ENCODE measurements around the gene HEPHL1.

HEPHL1 gene

DNA sequence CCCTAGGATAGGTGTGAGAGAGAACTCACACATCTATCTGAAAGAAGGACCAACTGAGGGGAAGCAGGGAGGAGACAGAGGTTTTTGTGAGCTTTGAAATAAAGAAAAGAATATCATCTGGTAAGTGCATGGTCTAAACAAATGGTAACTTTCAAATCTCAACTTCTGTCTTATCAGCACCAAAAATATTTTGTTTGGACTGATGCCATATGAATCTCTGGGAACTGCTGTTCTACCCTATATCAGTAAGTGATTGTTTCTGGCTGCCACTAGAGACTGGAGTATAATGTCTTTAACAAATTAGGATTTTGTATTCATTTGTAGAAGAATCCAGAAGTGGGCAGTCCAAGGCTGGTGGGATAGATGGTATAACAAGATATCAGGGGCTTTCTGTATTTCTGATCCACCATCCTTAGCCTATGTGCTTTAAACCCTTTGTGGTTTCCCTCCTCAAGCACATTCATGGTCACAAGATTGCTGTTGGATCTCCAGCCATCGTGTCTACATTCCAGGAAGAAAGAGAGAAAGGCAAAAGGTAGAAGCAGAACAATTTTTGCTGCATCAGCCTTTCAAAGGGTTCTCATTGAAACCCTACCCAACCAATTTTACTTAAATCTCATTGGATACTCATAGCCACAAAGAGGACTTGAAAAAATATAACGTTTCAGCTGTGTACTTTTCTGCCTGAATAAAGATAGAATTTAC, 4.7 kb downstream of the HEPHL1 start:
- no peak for DNase-seq

DNA sequence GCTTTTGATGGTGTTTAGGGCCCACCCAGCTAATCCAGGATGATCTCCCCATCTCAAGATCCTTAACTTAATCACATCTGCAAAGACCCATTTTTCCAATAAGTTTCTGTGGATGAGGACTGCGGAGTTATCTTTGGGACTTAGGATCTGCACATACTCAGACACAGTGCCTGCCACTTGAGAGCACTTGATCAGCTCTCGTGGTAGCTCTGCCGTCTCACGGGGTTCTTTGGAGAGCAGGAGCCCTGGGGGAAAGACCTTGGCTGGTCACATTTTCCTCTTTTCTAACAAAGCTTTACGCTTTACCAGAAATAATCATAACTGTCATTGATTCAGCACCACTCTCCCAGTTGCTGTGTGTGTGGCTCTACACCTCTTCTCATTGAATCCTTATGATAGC, 6.1 kb downstream of the HEPHL1 start:
- DNase-seq, result no peak

DNA sequence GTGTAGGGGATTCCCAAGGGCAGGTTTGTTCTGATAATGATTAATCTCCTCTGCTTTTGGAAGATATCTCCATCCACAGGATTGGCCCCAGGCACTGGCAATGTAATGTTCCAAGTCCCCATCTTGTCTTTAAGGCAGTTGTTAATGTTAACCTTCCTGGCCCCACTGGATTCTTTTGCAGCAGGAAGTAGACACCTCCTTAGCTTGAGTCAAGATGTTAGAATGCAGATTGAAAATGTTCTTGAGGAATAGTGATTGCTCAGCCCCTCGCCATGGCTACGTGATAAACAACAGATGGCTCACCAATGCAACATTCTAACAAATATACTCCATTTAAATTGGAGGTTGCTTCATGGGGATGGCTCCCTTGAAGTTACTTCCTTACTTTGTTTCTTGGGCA, 7.3 kb downstream of the HEPHL1 start:
- DNase-seq, result peak; percentile 8

DNA sequence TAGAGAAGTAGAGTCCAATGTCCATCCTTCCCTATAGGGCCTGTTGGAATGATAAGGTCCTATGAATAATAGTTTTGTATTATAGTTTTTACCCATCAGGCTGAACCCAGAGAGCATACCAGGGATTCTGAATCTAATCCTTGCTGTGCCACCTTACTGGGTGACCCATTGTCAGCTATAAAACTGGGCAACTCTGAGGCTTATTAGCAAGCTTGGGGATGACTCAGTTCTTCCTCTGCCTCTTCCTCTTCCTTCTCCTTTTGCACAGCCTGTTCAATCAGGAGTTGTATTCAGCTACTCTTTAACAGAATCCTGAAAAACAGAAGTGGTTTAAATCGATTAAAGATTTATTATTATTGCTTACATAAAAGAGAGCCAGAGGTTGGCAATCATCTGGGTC, 8.9 kb downstream of the HEPHL1 start:
- DNase-seq, result no peak

DNA sequence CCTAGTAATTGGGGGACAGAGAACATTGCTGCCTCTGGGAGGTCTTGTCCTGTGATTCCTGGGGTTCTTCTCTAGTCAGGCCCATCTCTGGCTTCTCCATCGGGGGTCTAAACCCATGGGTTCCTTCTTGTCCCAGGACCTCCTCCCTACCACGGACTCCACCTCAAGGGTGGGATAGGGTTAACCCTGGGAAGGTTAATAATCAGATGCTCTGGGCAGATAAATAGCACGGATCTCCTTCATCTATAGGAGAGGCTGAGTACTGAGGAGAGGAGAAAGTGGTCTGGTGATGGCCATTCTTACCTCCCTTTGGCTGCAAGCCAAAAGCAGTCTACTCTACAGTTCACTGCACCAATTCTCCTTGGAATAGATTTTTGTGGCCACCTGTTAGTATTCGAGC, 10.5 kb downstream of the HEPHL1 start:
- no peak for DNase-seq

DNA sequence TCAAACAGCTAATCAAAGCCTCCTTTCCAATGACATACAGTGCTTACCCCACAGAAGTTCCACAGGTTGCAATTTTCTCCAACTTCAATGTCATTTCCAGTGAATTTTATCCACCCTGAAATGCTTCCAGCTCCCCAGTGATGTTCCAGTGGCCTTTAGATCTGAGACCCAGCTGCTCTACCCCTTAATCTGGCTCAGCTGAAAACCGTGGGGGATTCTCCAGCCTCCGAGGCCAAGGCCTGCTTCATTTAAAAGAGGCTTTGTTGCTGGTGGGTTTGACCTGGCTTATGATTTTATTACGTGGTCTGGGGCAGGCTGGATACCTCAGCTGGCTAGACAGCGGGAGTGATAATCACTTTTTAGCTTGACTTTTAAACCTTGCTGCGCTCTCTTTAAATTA, 10.9 kb downstream of the HEPHL1 start:
- no peak for DNase-seq

DNA sequence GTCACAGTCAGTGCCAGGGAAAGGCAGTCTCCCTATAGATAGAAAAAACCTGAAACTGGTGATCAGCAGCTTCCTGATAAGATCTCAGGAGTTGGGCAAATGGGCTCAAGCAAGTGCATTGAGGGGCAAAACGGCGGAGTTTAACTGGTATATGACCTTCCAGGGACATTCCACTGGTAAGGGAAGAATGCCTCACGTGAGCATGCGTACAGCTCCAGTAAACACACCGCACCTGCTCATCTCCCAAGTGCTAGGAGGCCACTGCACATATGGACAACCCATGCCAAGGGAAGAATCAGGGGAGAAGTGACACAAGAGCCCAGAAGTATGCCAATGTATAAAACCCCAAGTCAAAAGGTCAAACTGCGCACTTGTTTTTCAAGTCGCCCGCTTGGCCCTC, 11.6 kb downstream of the HEPHL1 start:
- DNase-seq, result no peak

DNA sequence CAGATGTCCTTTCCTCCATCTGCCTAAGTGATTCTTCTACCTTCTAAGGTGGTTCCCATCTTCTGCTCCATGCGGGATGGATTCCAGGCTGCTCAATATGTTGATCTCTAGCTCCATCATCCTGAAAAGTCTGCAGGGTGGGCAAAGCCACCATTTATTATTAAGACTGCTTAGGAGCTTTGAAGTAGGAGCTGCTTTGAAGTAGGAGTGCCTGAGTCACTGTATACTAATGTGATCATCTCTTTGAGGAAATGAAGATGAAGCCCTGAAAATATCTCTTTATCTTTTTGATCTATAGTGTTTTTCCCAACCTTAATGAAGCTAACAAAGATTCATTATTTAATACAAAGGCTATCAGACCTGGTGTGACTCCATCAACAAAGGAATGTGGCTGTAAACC, 13.1 kb downstream of the HEPHL1 start:
- DNase-seq, result no peak

DNA sequence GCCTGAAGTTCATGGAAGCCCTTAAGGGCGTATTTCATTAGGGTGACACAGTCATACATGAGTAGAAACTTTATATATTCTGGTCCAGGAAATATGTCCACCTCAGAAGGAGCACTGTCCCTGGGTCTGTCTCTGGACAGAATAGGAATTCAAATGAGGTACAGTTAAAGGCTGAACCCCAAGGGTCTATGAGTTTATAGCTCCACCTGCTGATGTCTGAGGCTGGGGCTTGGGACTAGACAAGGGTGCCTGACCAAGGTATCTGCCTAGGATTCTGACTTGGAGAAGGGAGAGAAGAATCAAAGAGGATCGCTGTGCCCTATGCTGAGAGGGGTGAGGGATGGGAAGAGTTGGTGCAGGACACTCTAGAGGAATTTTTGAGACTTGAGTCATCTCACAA, 14.9 kb downstream of the HEPHL1 start:
- no peak for DNase-seq

DNA sequence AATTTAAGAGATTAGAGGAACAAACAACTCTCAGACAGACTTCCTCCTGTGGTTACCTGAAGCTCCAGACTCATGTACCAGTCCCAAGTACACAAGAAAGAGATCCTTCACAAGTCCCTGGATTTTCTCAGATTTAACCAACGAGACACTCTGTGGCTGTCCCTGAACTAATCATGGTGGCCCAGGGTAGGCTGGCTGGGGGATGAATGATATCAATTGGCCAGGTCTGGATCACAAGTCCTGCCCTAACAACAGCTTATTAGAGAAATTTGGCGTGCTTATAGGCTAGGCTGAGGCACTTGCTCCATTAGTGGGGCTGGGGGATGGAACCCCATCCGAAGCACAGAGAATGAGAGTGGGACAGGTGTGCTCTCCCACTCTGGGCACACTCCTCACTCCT, 22.1 kb downstream of the HEPHL1 start:
- DNase-seq, result no peak

DNA sequence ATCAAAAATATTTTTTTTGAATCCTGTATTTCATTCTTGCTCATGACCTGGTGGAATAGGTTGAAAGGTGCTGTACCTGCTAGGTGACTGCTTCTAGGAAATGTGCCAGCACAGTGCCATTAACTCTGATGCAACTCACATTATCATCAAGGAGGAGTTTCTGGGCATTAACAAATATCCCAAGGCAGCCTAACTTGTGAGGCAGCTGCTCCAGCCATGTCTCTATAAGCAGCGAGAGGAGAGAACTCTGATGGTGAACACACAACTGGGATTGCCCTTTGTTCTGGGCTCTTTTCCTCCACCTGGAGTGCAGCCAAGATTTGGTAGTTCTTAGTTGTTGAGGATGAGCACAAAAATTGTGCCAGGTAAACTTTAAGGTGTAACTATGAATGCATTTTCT, 25.6 kb downstream of the HEPHL1 start:
- no peak for DNase-seq

DNA sequence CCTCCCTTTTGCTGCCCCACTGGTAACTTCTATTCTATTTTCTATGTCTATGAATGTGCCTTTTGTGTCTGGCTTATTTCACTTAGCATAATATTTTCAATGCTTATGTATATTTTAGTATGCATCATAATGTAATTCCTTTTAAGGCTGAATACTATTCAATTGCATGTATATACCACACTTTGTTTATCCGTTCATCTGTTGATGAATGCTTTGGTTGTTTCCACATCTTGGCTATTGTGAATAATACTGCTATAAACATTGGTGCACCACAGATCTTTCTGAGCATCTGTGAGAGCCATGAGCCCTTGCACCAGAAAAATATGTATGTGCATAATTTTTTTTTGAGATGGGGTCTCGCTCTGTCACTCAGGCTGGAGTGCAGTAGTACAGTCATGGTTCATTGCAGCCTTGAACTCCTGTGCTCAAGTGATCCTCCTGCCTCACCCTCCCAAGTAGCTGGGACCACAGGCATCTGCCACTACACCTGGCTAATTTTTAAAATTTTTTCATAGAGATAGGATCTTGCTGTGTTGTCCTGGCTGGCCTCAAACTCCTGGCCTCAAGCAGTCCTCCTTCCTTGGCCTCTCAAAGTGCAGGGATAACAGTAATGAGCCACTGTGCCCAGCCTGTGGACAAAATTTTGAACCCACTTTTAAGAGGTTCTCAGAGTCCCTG, 27.0 kb downstream of the HEPHL1 start:
- DNase-seq, result no peak

DNA sequence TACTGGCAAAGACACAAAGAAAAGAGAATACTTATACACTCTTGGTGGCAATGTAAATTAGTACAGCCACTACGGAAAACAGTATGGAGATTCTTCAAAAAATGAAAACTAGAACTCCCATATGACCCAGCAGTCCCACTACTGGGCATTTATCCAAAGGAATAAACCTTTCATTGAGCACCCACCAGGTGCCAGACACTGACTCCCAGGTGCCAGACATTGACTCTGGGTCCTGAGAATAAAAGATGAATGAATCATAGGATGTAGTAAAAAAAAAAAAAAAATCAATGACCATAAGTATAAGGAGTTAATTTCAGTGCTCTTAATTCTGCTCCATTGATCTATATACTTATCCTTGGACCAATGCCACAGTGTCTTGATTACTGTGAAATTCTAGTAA, 28.2 kb downstream of the HEPHL1 start:
- DNase-seq, result no peak

DNA sequence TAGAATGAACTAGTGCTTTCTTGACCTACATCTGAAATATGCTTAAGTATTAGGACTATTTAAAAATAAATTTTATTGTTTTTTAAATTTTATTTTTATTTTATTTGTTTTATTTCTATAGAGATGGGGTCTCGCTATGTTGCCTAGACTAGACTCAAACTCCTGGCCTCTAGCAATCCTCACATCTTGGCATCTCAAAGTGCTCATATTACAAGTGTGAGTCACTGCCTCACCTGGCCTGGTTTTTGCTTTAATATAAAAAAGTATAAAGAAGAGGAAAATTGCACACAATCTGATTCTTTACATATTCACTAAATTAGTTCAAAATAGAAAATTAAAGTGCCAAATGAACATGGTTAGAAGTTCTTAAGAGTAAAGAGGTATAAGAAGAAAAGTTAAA, 37.5 kb downstream of the HEPHL1 start:
- DNase-seq, result no peak

DNA sequence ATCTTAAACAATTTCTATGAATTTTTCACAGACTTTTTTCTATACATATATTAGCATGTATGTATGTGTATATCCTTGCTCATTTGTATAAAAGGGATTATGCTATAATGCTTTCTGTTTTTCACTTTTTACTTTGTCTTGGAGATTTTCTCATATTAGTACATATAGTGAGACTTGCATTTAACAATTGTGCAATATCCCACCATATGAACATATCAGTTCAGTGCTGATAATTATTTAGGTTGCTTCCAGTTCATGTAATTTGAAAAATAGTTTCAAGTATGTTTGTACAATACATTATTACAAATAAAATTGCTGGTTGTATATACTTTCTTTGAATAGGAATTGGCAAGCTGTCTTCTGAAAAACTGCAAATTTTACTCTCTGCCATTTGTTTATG, 37.9 kb downstream of the HEPHL1 start:
- DNase-seq, result no peak

DNA sequence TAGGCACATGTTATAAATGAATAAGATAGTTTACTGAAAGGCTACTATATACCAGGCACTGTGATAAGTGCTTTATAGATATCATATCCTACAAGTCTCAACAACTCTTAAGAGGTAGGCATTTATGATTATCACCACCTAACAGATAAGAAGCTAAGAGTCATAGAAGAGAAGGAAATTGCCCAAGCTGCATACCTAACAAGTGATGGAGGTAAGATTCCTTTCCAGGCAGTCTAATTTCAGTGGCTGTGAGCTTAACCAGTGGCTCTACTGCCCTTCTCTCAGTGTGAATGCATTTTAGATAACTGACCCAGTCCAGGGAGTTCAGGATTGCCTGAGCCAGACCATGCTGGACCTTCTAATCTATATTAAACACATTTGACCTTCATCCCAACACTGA, 39.2 kb downstream of the HEPHL1 start:
- DNase-seq, result no peak

DNA sequence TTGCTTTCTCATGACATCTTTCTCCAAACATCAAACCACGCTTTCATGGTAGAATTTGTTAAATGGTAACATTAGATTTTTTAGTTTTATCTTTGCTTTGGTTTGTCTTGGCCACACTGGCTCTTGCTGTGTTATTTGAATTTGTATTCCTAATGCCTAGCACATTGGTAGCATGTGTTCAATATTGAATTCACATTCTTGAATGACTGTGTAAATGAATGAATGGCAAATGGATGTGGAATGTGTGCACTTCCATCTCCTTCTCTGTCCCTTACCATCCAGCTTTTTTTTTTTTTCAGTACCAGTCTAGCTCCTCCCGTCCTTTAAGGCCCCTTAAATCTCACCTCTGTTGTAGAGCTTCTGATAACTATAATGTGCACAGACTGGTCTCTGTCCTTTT, 41.2 kb downstream of the HEPHL1 start:
- DNase-seq, result no peak

DNA sequence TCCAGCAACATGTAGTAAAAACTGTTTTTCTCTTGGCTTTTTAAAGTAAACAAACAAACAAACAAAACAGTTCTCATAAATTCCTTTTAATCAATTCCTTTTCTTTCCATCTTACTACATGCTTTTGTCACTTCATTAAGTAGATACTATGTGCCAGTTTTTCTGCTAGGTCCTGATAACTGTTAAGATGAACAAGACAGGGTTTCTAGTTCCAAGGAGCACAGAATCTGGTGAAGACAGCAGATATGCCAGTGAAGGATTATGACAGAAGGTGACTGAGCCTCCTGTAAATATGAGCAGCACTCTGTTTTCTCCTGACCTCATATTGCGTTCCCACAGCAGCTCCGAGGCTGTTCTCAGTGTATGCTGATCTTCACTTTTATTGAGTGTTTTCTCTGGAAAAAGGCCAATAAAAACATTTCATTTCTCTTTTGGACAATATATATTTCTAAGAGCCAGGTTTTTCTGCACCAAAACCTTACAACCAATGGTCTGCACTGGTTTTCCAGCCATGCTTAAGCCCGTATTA, 45.8 kb downstream of the HEPHL1 start:
- no peak for DNase-seq

DNA sequence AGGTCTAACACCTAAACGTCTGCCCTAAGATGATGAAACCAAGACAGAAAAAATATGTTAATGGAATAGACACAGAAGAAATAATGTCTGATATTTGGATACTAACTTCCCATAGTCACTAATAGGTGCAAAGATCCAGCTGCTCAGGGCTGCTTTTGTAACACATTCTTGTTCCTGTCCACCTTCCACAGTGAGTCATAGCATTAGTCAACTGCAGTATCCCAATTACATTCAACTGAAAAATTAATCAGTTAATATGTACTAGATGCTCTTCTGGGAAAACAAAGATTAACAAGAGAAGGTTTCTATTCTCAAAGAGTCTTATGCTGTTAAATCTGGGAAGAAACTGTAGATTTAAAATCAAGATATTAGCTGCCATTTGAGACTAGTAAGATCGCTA, 47.6 kb downstream of the HEPHL1 start:
- DNase-seq, result no peak

DNA sequence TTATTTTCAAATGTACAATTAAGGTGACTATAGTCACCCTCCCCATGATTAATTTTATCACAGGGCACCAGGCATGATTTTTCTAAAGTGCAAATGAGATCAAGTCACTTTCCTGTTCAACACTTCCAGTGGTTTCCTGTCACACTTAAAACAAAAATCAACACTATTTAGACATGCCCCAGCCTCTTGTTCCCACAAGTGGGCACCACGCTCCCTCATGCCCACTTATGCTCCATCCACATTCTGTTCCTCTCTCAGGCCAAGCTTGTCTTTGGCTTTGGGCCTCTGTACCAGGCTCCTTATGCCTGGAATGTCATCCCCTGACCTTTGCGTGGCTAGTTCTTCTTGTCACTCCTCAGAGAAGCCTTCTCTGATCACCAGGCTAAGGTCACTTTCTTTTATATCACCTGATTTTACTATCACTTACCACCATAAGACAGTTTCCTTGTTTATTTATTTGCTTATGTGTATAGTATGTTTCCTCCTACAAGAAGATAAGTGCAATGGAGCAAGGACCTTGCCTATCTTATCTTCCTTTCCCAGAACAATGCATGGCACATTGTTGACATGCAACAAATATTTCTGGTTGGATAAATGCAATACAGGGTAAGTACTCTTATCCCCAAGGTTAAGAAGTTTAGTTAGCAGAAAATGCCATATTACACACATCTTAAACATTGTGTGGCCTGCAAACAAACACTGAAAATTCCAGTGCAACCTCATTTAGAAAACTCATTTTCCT, 56.6 kb downstream of the HEPHL1 start:
- no peak for DNase-seq

DNA sequence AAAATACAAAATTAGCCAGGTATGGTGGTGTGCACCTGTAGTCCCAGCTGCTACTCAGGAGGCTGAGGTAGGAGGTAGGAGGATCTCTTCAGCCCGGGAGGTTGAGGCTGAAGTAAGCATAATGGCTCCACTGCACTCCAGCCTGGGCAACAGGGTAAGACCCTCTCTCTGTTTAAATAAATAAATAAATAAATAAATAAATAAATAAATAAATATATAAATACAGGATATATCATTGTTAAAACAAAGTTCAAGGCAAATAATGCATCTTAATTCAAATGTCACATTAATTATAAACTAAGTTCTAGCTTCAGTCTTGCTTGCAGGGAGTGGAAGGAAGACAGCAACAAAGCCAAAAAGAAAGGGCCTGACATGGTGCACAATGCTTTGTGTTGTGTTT, 63.0 kb downstream of the HEPHL1 start:
- no peak for DNase-seq

DNA sequence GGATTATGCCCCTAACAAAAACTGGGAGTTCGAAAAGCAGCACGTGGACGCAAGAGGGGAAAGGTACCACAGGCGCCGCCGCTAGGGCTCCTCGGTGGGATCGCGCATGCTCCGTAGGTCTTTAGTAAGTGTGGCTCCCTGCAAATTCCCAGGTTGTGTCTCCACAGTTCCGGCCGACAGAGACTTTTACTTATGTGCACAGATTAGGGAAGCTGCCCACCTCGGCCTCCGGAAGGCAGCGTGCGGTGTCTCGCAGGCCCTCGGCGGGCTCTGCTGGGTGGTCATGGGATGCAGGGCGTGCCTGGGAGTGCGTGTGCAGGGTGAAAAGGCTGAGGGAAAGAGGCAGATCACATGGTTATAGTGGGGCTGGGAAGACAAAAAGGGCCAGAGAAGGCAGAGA, 67.8 kb downstream of the HEPHL1 start:
- no peak for DNase-seq

DNA sequence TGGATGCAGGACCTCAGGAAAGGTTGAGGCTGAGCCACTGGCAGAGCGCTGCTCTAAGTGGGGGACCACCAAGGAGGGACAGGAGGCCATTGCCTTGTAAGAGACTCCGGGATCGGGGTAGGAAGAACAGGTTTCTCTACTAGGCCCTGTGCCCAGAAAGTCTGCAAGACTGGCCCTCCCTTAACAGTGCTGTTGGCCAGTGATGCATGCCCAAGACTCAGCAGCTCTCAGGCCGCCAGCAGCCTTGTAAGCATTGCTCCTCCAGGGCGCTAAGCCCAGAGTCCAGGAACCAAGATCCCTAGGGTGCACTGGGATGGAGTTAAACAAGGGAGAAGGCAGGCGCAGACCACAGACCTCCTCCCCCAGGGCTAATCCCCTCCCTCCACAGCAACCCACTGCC, 68.2 kb downstream of the HEPHL1 start:
- no peak for DNase-seq

DNA sequence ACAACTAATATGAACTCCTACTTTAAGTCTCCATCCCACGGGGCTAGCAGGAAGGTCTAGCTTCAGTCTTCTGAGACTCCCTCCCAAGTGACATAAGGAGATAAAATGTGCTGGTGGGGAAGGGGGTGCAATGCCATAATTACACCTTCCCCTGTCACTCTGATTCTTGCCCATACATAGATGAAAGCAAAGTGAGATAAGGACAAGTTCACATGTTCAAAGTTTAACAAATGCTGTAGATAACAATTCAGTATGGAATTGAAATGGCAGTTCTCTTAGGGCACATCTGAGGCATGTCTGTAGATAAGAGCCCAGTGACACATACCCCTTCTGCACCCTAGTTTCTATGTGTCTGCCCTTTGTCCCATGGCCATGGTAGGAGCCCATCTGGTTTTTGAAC, 69.2 kb downstream of the HEPHL1 start:
- no peak for DNase-seq

All from fibroblast of skin of right quadriceps (primary cell).